Karpas-422 (cell line): ENCODE data around the gene CALU. TPM values are rescaled to one million over a fixed set of nuclear protein-coding genes. Genes with fewer than 3 reads are reported as not detected.

Source experiments
- DNase-seq: peaks from one replicate; pipeline ENCODE4 v3.0.0-alpha.2; 2015
- H2AFZ ChIP-seq: fragments of 200-600 bp; sonication (generic); 2 replicates; pipeline ENCODE4 v1.6.1; 2014; ENCODE audit warnings: antibody characterized with exemption, low read length, mixed read lengths
- H3K27ac ChIP-seq: fragments of 200-600 bp; sonication (generic); 2 replicates; pipeline ENCODE4 v1.5.1; 2014; ENCODE audit warnings: mild to moderate bottlenecking, low read length, moderate library complexity
- H3K27me3 ChIP-seq: fragments of 200-600 bp; sonication (generic); 2 replicates; pipeline ENCODE4 v1.6.1; 2014; ENCODE audit warnings: low read length, mixed read lengths
- H3K36me3 ChIP-seq: fragments of 200-600 bp; sonication (generic); 2 replicates; pipeline ENCODE4 v1.6.1; 2014; ENCODE audit warnings: low read length, mixed read lengths; ENCODE audit not compliant: insufficient read depth
- H3K4me1 ChIP-seq: fragments of 200-600 bp; sonication (generic); 2 replicates; pipeline ENCODE4 v1.6.1; 2014; ENCODE audit warnings: mild to moderate bottlenecking, low read length, mixed read lengths
- H3K4me2 ChIP-seq: fragments of 200-600 bp; sonication (generic); 2 replicates; pipeline ENCODE4 v1.6.1; 2014; ENCODE audit warnings: low read length, low read depth, mild to moderate bottlenecking; ENCODE audit not compliant: poor library complexity, severe bottlenecking
- H3K4me3 ChIP-seq: fragments of 200-600 bp; sonication (generic); 2 replicates; pipeline ENCODE4 v1.5.1; 2014; ENCODE audit warnings: mild to moderate bottlenecking, antibody characterized with exemption, low read length, mixed read lengths
- H3K79me2 ChIP-seq: fragments of 200-600 bp; sonication (generic); 2 replicates; pipeline ENCODE4 v1.6.1; 2014; ENCODE audit warnings: mild to moderate bottlenecking, low read length, mixed read lengths
- H3K9ac ChIP-seq: fragments of 200-600 bp; sonication (generic); 2 replicates; pipeline ENCODE4 v1.6.0; 2014; ENCODE audit warnings: low read length
- H3K9me2 ChIP-seq: fragments of 200-600 bp; sonication (generic), shearing (Covaris generic); replicated peaks from 2 replicates; pipeline ENCODE4 v1.6.0; 2014; ENCODE audit warnings: mild to moderate bottlenecking, low read length, moderate library complexity; ENCODE audit not compliant: insufficient read depth
- H3K9me3 ChIP-seq: fragments of 300-700, 200-600 bp; sonication (generic); 2 replicates; pipeline ENCODE4 v1.6.1; 2014; ENCODE audit warnings: low read length, mixed read lengths
- H4K20me1 ChIP-seq: fragments of 200-600 bp; sonication (generic); 2 replicates; pipeline ENCODE4 v1.6.1; 2014; ENCODE audit warnings: mild to moderate bottlenecking, antibody characterized with exemption, low read length, low read depth; ENCODE audit not compliant: insufficient read depth
- total RNA-seq: library from RNA; depleted of rRNA; stranded (reverse); fragments of >200 nt; shearing (Covaris generic); gene quantifications from 2 replicates; pipeline ENCODE4 v1.2.3, GENCODE V29; 2014; ENCODE audit warnings: low replicate concordance

Gene CALU
- total RNA-seq, 1 experiment from 2014 or later = 42.1 TPM

DNA sequence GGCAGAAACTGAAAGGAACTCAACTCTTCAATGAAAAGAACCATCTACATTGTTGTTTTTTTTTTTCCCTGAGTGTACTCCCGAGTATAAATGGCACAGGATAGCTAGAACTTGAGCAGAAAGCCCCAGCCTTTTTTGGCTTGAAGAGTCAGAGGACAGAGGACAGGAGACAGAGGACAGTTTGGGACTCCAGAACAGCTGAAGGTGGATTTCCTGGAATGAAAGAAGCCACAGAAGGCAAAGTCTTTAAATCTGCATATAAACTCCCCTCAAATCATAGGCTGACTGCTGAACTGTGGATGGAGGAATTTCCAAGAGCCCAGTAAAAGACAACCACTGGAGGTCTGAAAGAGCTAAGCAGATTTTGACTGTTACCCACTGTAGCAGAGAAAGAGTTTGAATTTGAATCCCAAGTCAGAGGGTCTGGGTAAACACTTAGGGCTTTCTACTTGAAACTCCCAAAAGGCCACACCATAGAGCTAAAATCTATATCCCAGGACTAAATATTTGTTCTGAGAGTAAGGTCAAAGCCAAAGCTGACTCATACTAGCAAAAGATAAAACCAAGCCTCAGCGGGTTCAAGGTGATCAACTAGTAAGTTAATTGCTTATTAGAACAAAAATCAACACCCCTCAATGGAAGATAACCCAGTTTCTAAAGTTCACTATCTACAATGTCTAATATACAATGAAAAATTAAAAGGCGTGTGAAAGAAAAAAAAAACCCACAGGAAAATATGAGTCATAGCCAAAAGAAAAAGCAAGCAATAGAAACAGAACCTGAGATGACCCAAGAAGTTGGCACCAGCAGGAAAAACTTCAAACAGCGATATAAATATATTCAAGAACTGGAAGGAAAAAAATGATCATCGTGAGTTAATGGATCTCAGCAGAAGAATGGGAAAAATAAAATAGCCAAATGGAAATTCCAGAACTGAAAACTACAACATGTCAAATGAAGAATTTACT lies 38.3 kb downstream of the CALU start:
- no peaks in the 10 kb centered on the region for H3K9me2 ChIP-seq
- H3K9me3 ChIP-seq = no peaks in the 10 kb centered on the region
- H4K20me1 ChIP-seq = no peaks in the 10 kb centered on the region
- H3K4me1 ChIP-seq = no peaks in the 10 kb centered on the region
- H3K4me3 ChIP-seq = no peak overlapping the region
- DNase-seq = no peak
- no peaks in the 10 kb centered on the region for H3K27me3 ChIP-seq
- no peak overlapping the region for H2AFZ ChIP-seq
- H3K27ac ChIP-seq = no peak overlapping the region
- H3K4me2 ChIP-seq = no peak overlapping the region
- peaks cover 10% of the 10 kb centered on the region for H3K36me3 ChIP-seq
- no peaks in the 10 kb centered on the region for H3K79me2 ChIP-seq
- no peak overlapping the region for H3K9ac ChIP-seq

DNA sequence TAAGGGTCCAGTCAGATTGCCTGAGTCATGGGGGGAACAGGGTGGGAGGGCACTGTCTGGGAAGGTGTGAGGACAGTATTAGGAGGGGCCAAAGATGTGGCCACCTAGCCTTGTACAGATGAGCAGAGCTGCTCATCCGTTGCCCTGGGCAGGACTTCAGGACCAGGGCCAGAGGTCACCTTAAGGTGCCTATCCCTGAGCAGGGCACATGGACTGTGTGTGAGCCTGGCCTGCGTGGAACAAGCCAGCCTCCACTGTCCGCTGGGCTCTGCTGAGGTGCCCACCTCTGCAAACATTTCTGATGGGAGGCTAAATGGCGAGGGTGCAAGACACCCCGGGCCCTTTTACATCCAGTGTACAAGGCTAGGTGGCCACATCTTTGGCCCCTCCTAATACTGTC lies 39.8 kb downstream of the CALU start:
- Histone ChIP-seq H3K9me3 (no peaks in the 10 kb centered on the region), H3K4me2 (no peak overlapping the region), H3K9ac (no peak overlapping the region), H2AFZ (no peak overlapping the region), H3K79me2 (no peaks in the 10 kb centered on the region), H4K20me1 (no peaks in the 10 kb centered on the region), H3K27me3 (no peaks in the 10 kb centered on the region), H3K4me1 (no peaks in the 10 kb centered on the region), H3K27ac (no peak overlapping the region), H3K9me2 (no peaks in the 10 kb centered on the region), H3K4me3 (no peak overlapping the region), H3K36me3 (no peaks in the 10 kb centered on the region)
- DNase-seq = no peak

GRCh38 chr7:128781126-128781525 lies 42.0 kb downstream of the CALU start:
- Histone ChIP-seq H4K20me1 (no peaks in the 10 kb centered on the region), H3K9ac (no peak overlapping the region), H3K27me3 (no peaks in the 10 kb centered on the region), H3K9me2 (no peaks in the 10 kb centered on the region), H3K4me3 (no peak overlapping the region), H3K4me1 (no peaks in the 10 kb centered on the region), H3K4me2 (no peak overlapping the region), H3K27ac (no peak overlapping the region), H3K36me3 (no peaks in the 10 kb centered on the region), H2AFZ (no peak overlapping the region), H3K79me2 (no peaks in the 10 kb centered on the region), H3K9me3 (no peaks in the 10 kb centered on the region)
- no peak for DNase-seq

- no peak for DNase-seq
- no peaks in the 10 kb centered on the region for H3K9me3 ChIP-seq
- H3K4me3 ChIP-seq = no peak overlapping the region
- H3K27ac ChIP-seq = no peak overlapping the region
- H3K4me2 ChIP-seq = no peak overlapping the region
- no peak overlapping the region for H2AFZ ChIP-seq
- no peaks in the 10 kb centered on the region for H3K79me2 ChIP-seq
- H3K36me3 ChIP-seq = no peaks in the 10 kb centered on the region
- no peaks in the 10 kb centered on the region for H4K20me1 ChIP-seq
- H3K4me1 ChIP-seq = no peaks in the 10 kb centered on the region
- no peaks in the 10 kb centered on the region for H3K27me3 ChIP-seq
- H3K9me2 ChIP-seq = no peaks in the 10 kb centered on the region
- no peak overlapping the region for H3K9ac ChIP-seq
Measured at GRCh38 chr7:128781851-128782250, 42.7 kb downstream of the CALU start.

- H3K79me2 ChIP-seq = no peaks in the 10 kb centered on the region
- no peak overlapping the region for H3K27ac ChIP-seq
- H2AFZ ChIP-seq = no peak overlapping the region
Measured at GRCh38 chr7:128783143-128783861, 44.1 kb downstream of the CALU start.

GRCh38 chr7:128785738-128786137 lies 46.6 kb downstream of the CALU start:
- Histone ChIP-seq H3K9ac (no peak overlapping the region), H3K27me3 (no peaks in the 10 kb centered on the region), H4K20me1 (no peaks in the 10 kb centered on the region), H3K4me1 (peaks cover 3% of the 10 kb centered on the region), H3K4me3 (no peak overlapping the region), H3K27ac (no peak overlapping the region), H2AFZ (no peak overlapping the region), H3K9me3 (no peaks in the 10 kb centered on the region), H3K9me2 (no peaks in the 10 kb centered on the region), H3K4me2 (no peak overlapping the region), H3K36me3 (no peaks in the 10 kb centered on the region), H3K79me2 (no peaks in the 10 kb centered on the region)
- DNase-seq = no peak

More at GRCh38 chr7:128783143-128783861, 44.1 kb downstream of the CALU start:
- Histone ChIP-seq H3K27me3 (no peaks in the 10 kb centered on the region), H3K36me3 (no peaks in the 10 kb centered on the region), H4K20me1 (no peaks in the 10 kb centered on the region), H3K4me1 (no peaks in the 10 kb centered on the region), H3K9ac (no peak overlapping the region), H3K9me3 (no peaks in the 10 kb centered on the region), H3K9me2 (no peaks in the 10 kb centered on the region), H3K4me3 (no peak overlapping the region), H3K4me2 (no peak overlapping the region)
- peak; percentile 76 for DNase-seq

DNA sequence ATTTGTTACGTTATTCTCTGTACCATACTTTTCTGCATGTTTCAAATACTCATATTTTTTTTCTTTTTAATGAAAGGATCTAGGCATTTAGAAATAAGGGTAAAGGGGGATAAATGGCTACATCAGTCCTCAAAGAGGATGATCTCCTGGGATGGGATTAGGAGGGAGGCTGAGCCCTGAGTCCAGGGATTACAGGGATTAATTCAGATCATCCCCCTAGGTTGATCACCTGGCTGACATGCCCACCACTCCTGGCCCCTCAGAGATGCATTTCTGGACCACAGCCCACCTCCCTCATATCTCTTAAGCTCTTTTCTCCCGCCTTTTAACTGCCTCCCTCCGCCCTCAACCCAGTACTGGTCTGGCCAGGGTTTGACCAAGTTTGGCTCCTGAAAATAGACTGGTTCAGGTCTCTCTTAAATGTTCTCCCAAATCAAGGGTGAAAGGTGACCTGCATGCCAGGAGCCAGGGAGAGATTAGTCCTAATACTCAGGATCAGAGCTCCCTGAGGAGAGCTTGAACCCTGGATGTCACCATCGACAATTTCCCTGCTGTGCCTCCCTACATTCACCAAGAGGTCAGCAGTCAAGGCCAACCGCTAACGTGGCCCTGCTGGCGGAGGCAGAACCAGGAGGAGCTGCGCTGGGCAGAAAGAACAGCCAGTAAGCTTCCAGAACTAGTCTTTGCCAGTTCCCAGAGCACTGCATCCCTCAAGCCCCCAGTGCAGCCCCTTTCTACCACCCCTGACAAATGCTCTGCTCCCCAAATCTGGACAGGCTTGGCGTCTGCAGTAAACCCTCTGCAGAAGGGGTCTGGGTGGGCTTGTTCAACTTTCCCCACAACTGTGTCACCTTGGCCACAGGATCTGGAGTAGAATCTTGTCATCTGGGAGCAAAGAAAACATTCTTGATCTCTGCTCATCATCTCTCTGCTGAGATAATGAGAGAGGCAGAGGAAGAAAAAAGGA lies 49.6 kb downstream of the CALU start:
- H3K9me2 ChIP-seq = no peaks in the 10 kb centered on the region
- no peak overlapping the region for H2AFZ ChIP-seq
- peaks cover 19% of the 10 kb centered on the region for H3K4me1 ChIP-seq
- no peak overlapping the region for H3K9ac ChIP-seq
- no peaks in the 10 kb centered on the region for H3K36me3 ChIP-seq
- no peak for DNase-seq
- H4K20me1 ChIP-seq = no peaks in the 10 kb centered on the region
- no peaks in the 10 kb centered on the region for H3K9me3 ChIP-seq
- H3K4me3 ChIP-seq = no peak overlapping the region
- H3K79me2 ChIP-seq = peaks cover 5% of the 10 kb centered on the region; the same call in 1 of the 2 replicates
- H3K27ac ChIP-seq = no peak overlapping the region
- H3K4me2 ChIP-seq = no peak overlapping the region
- H3K27me3 ChIP-seq = no peaks in the 10 kb centered on the region
